Cardiac muscle cell (in vitro differentiated cells and primary cell): ENCODE measurements around the gene MCCC1. TPM values are rescaled to one million over a fixed set of nuclear protein-coding genes. Genes with fewer than 3 reads are reported as not detected.

Source experiments
- DNase-seq, 2 donors: peaks; one replicate each; pipeline versions ENCODE4 v3.0.0 to v3.0.0-alpha.2; 2010 to 2017; ENCODE audit warnings: low read depth in 1 of 2, low spot score in 1 of 2
- H3K27ac ChIP-seq: fragments of 200-600 bp; sonication (generic); 2 replicates; pipeline ENCODE4 v1.5.1; 2016
- H3K27me3 ChIP-seq: fragments of 200-600 bp; sonication (generic); 2 replicates; pipeline ENCODE4 v1.6.0; 2016; ENCODE audit warnings: control low read depth
- H3K36me3 ChIP-seq: fragments of 200-600 bp; sonication (generic); 2 replicates; pipeline ENCODE4 v1.5.1; 2016; ENCODE audit warnings: control low read depth
- H3K4me1 ChIP-seq: fragments of 200-600 bp; sonication (generic); 2 replicates; pipeline ENCODE4 v1.8.1; 2017; ENCODE audit warnings: low read depth, mild to moderate bottlenecking, mixed run types
- H3K4me3 ChIP-seq: fragments of 200-600 bp; sonication (generic); 2 replicates; pipeline ENCODE4 v1.5.1; 2016; ENCODE audit warnings: mild to moderate bottlenecking
- H3K9me3 ChIP-seq: fragments of 200-600 bp; sonication (generic); 2 replicates; pipeline ENCODE4 v1.5.1; 2017; ENCODE audit warnings: low read depth, mild to moderate bottlenecking, control low read depth
- CTCF ChIP-seq: IDR thresholded peaks from 2 replicates; pipeline ENCODE4 v1.5.1; 2012; ENCODE audit warnings: low read depth, mild to moderate bottlenecking, low read length
- polyA plus RNA-seq: library from polyadenylated mRNA; unstranded; fragments of >200 nt; fragmentation: Nextera tagmentation; extraction: Ambion mirVana; gene quantifications from 2 replicates; pipeline ENCODE4 v1.2.1, GENCODE V29; 2016
- total RNA-seq: library from RNA; depleted of rRNA; stranded (reverse); fragments of >200 nt; gene quantifications from 2 replicates; pipeline ENCODE4 v1.2.3, GENCODE V29; 2016

MCCC1 gene
- total and polyA plus RNA-seq, 2 experiments from 2014 or later = 33.2 to 40.5 TPM

- TF ChIP-seq CTCF = no peak
- H3K27me3 ChIP-seq = no peaks in the 10 kb centered on the region
- no peak overlapping the region for H3K27ac ChIP-seq
Observed at GRCh38 chr3:183100376-183100775, 1.1 kb upstream of the MCCC1 start.

GRCh38 chr3:183099838-183100204 lies 525 bp upstream of the MCCC1 start:
- Histone ChIP-seq H3K27ac (peak overlapping the region; percentile 82), H3K4me1 (peaks cover 4% of the 10 kb centered on the region), H3K9me3 (no peaks in the 10 kb centered on the region), H3K4me3 (no peak overlapping the region), H3K27me3 (no peaks in the 10 kb centered on the region), H3K36me3 (no peaks in the 10 kb centered on the region)
- no peak for DNase-seq
- no peak for TF ChIP-seq CTCF

More at GRCh38 chr3:183100376-183100775, 1.1 kb upstream of the MCCC1 start:
- Histone ChIP-seq H3K36me3 (no peaks in the 10 kb centered on the region), H3K4me1 (peaks cover 4% of the 10 kb centered on the region), H3K4me3 (no peak overlapping the region), H3K9me3 (no peaks in the 10 kb centered on the region)
- peak in 1 of 2 donors; percentile 16 for DNase-seq

- TF ChIP-seq CTCF = no peak
- H3K27ac ChIP-seq = peak overlapping the region; percentile 89
- no peaks in the 10 kb centered on the region for H3K36me3 ChIP-seq
- peak overlapping the region; percentile 88 for H3K4me3 ChIP-seq
- H3K9me3 ChIP-seq = no peaks in the 10 kb centered on the region
- H3K27me3 ChIP-seq = no peaks in the 10 kb centered on the region
- DNase-seq = no peak
- peaks cover 4% of the 10 kb centered on the region for H3K4me1 ChIP-seq
Observed at GRCh38 chr3:183098536-183099025, 715 bp downstream of the MCCC1 start.

- peaks cover under 1% of the 10 kb centered on the region for H3K4me1 ChIP-seq
- DNase-seq = no peak
- peaks cover 6% of the 10 kb centered on the region for H3K36me3 ChIP-seq
- H3K27me3 ChIP-seq = no peaks in the 10 kb centered on the region
- no peak overlapping the region for H3K4me3 ChIP-seq
- H3K9me3 ChIP-seq = no peaks in the 10 kb centered on the region
- no peak overlapping the region for H3K27ac ChIP-seq
- no peak for TF ChIP-seq CTCF
Observed at GRCh38 chr3:183094711-183095110, 4.6 kb downstream of the MCCC1 start.

- H3K27me3 ChIP-seq = no peaks in the 10 kb centered on the region
- no peak overlapping the region for H3K27ac ChIP-seq
- H3K36me3 ChIP-seq = peaks cover 8% of the 10 kb centered on the region
- no peak overlapping the region for H3K4me3 ChIP-seq
- no peak for DNase-seq
- H3K9me3 ChIP-seq = no peaks in the 10 kb centered on the region
- H3K4me1 ChIP-seq = no peaks in the 10 kb centered on the region
- TF ChIP-seq CTCF = no peak
Observed at GRCh38 chr3:183092256-183092655, 7.0 kb downstream of the MCCC1 start.

- no peaks in the 10 kb centered on the region for H3K27me3 ChIP-seq
- no peak for DNase-seq
- no peak overlapping the region for H3K27ac ChIP-seq
- H3K36me3 ChIP-seq = peaks cover 32% of the 10 kb centered on the region
- H3K4me1 ChIP-seq = no peaks in the 10 kb centered on the region
- H3K9me3 ChIP-seq = no peaks in the 10 kb centered on the region
- H3K4me3 ChIP-seq = no peak overlapping the region
- no peak for TF ChIP-seq CTCF
Observed at GRCh38 chr3:183087184-183087583, 12.1 kb downstream of the MCCC1 start.
